ENCODE results near the gene KIF18A. TPM values are rescaled to one million over a fixed set of nuclear protein-coding genes. Genes with fewer than 3 reads are reported as not detected.

The KIF18A gene
- 3.0 and 6.7 TPM in 2 replicates for total RNA-seq

GRCh38 chr11:28107750-28108618 lies at the start of gene KIF18A, which contains the start of gene METTL15:
Gene KIF18A (minus strand): TSS chr11:28108156. CDS start chr11:28097947, 10,209 bp downstream.
Gene METTL15 (plus strand): TSS chr11:28108388. CDS start chr11:28113335, 4,947 bp downstream.

Small RNA genes lying within 50 kb of the gene (small RNA-seq; reads per million reads assigned to genes)
- gene AC023206.1 (not detected), gene MIR610 (0.33 reads per million)

Other genes with a start within 250 kb of the KIF18A start
- gene METTL15, start 232 bp upstream of the KIF18A start, total RNA-seq: 18.1 and 26.4 TPM in 2 replicates

Data from hair follicle dermal papilla cell (primary cell).